Esophagus muscularis mucosa (tissue), 4 donors: Measurements from ENCODE around the gene URI1.

Experiments used
- CTCF ChIP-seq, 3 experiments: fragments of 200-600 bp in 2 of 3; fragments of 450-650 bp in 1 of 3; sonication (generic) in 2 of 3; IDR thresholded peaks; one replicate each; pipeline ENCODE4 v1.5.1; 2017 to 2019; ENCODE audit warnings: antibody characterized with exemption in 3 of 3, mild to moderate bottlenecking in 2 of 3, moderate library complexity in 1 of 3
- EP300 ChIP-seq: sonication (generic); formaldehyde crosslinking; IDR thresholded peaks from one replicate; pipeline ENCODE4 v1.6.1; 2017; ENCODE audit warnings: antibody characterized with exemption
- POLR2A ChIP-seq: fragments of 450-650 bp; IDR thresholded peaks from one replicate; pipeline ENCODE4 v1.6.1; 2017; ENCODE audit warnings: antibody characterized with exemption, moderate library complexity, mild to moderate bottlenecking, low read depth

- TF ChIP-seq CTCF (IDR thresholded peaks at IDR 0.05) (no peak), EP300 (no peak), POLR2A (no peak)
These were observed 92.3 kb downstream of the URI1 start for GRCh38 chr19:30034321-30034720.
